ENCODE results near the gene SELPLG. TPM values are rescaled to one million over a fixed set of nuclear protein-coding genes. Genes with fewer than 3 reads are reported as not detected.
"Not testable (repeated sequence)": the region's sequence is repeated elsewhere in the genome, so short reads cannot be mapped to it uniquely, and the experiment has no call there.

Gene SELPLG
- total and polyA plus RNA-seq, 4 donors, result 2.1 to 9.6 (median 4.8) TPM

- 95% methylated on average over 25 of the region's 25 CpGs for WGBS
- Histone ChIP-seq H3K9me3 (ENCODE audit: control insufficient read depth in 4 of 4, low read length in 3 of 4) (no peaks in the 10 kb centered on the region), H3K9ac (ENCODE audit: low read depth in 1 of 2, low read length in 2 of 2) (no peak overlapping the region), H3K4me1 (ENCODE audit: control insufficient read depth in 4 of 4, insufficient read depth in 4 of 4, low read length in 3 of 4) (no peaks in the 10 kb centered on the region), H3K4me3 (ENCODE audit: low read depth in 1 of 3, low read length in 3 of 3) (no peak overlapping the region), H3K27ac (ENCODE audit: low read depth in 1 of 2, low read length in 2 of 2) (no peak overlapping the region), H3K36me3 (ENCODE audit: control insufficient read depth in 4 of 4, insufficient read depth in 3 of 4, low read depth in 1 of 4, low read length in 3 of 4) (no peaks in the 10 kb centered on the region), H3K27me3 (ENCODE audit: control insufficient read depth in 4 of 4, insufficient read depth in 4 of 4, low read length in 3 of 4) (no peaks in the 10 kb centered on the region)
- no peak for DNase-seq (ENCODE audit: low spot score)
- TF ChIP-seq EGR1 (IDR thresholded peaks at IDR 0.05; ENCODE audit: low read depth in 2 of 2) (no peak), GABPA (IDR thresholded peaks at IDR 0.05 in 1 of 2, conservative IDR thresholded peaks at IDR 0.05 in 1 of 2) (no peak), MAX (IDR thresholded peaks at IDR 0.05) (no peak), JUND (IDR thresholded peaks at IDR 0.05) (no peak), TAF1 (conservative IDR thresholded peaks at IDR 0.05) (no peak), HNF4A (conservative IDR thresholded peaks at IDR 0.05) (no peak), SP1 (IDR thresholded peaks at IDR 0.05) (no peak), FOXA2 (IDR thresholded peaks at IDR 0.05) (no peak), NR2F2 (IDR thresholded peaks at IDR 0.05) (no peak), ATF3 (IDR thresholded peaks at IDR 0.05) (no peak), FOXA1 (IDR thresholded peaks at IDR 0.05) (no peak), RXRA (IDR thresholded peaks at IDR 0.05) (no peak), RAD21 (IDR thresholded peaks at IDR 0.05) (no peak)
These were observed 41.4 kb downstream of the SELPLG start for GRCh38 chr12:108592033-108592909.

- WGBS, result 87% methylated on average over 22 of the region's 22 CpGs
- TF ChIP-seq SP1 (IDR thresholded peaks at IDR 0.05), result no peak
- no peak for TF ChIP-seq MAX (IDR thresholded peaks at IDR 0.05)
- no peak for TF ChIP-seq REST (IDR thresholded peaks at IDR 0.05)
- TF ChIP-seq NR2F2 (IDR thresholded peaks at IDR 0.05), result no peak
- no peak for TF ChIP-seq HNF4A (conservative IDR thresholded peaks at IDR 0.05)
- no peak for TF ChIP-seq GABPA (IDR thresholded peaks at IDR 0.05 in 1 of 2, conservative IDR thresholded peaks at IDR 0.05 in 1 of 2)
- TF ChIP-seq EGR1 (IDR thresholded peaks at IDR 0.05; ENCODE audit: low read depth in 2 of 2), result no peak
- no peak for TF ChIP-seq FOXA2 (IDR thresholded peaks at IDR 0.05)
- no peak for TF ChIP-seq ATF3 (IDR thresholded peaks at IDR 0.05)
- no peak for TF ChIP-seq TAF1 (conservative IDR thresholded peaks at IDR 0.05)
- TF ChIP-seq JUND (IDR thresholded peaks at IDR 0.05), result no peak
- no peak for TF ChIP-seq RAD21 (IDR thresholded peaks at IDR 0.05)
- TF ChIP-seq HNF4G (IDR thresholded peaks at IDR 0.05), result no peak
- no peak for TF ChIP-seq CTCF (IDR thresholded peaks at IDR 0.05; ENCODE audit: low read depth, low read length, missing input control)
- no peak for TF ChIP-seq RXRA (IDR thresholded peaks at IDR 0.05)
- TF ChIP-seq YY1 (IDR thresholded peaks at IDR 0.05), result no peak
- no peak for DNase-seq (ENCODE audit: low spot score)
- H3K27me3 ChIP-seq (ENCODE audit: control insufficient read depth in 4 of 4, insufficient read depth in 4 of 4, low read length in 3 of 4), result no peaks in the 10 kb centered on the region
- no peak overlapping the region for H3K9ac ChIP-seq (ENCODE audit: low read depth in 1 of 2, low read length in 2 of 2)
- no peaks in the 10 kb centered on the region for H3K36me3 ChIP-seq (ENCODE audit: control insufficient read depth in 4 of 4, insufficient read depth in 3 of 4, low read depth in 1 of 4, low read length in 3 of 4)
- no peaks in the 10 kb centered on the region for H3K4me1 ChIP-seq (ENCODE audit: control insufficient read depth in 4 of 4, insufficient read depth in 4 of 4, low read length in 3 of 4)
- H3K4me3 ChIP-seq (ENCODE audit: low read depth in 1 of 3, low read length in 3 of 3), result no peak overlapping the region
- H3K27ac ChIP-seq (ENCODE audit: low read depth in 1 of 2, low read length in 2 of 2), result no peak overlapping the region
- H3K9me3 ChIP-seq (ENCODE audit: control insufficient read depth in 4 of 4, low read length in 3 of 4), result no peaks in the 10 kb centered on the region
These were observed 42.3 kb downstream of the SELPLG start for GRCh38 chr12:108591267-108591980.

GRCh38 chr12:108590463-108590862 is 43.2 kb downstream of the SELPLG start:
- not testable (repeated sequence) for H3K27ac ChIP-seq (ENCODE audit: low read depth in 1 of 2, low read length in 2 of 2); H3K4me1 ChIP-seq (ENCODE audit: control insufficient read depth in 4 of 4, insufficient read depth in 4 of 4, low read length in 3 of 4); H3K9ac ChIP-seq (ENCODE audit: low read depth in 1 of 2, low read length in 2 of 2); H3K36me3 ChIP-seq (ENCODE audit: control insufficient read depth in 4 of 4, insufficient read depth in 3 of 4, low read depth in 1 of 4, low read length in 3 of 4); DNase-seq (ENCODE audit: low spot score); H3K9me3 ChIP-seq (ENCODE audit: control insufficient read depth in 4 of 4, low read length in 3 of 4); H3K27me3 ChIP-seq (ENCODE audit: control insufficient read depth in 4 of 4, insufficient read depth in 4 of 4, low read length in 3 of 4); H3K4me3 ChIP-seq (ENCODE audit: low read depth in 1 of 3, low read length in 3 of 3)
- WGBS, result 91% methylated on average over 9 of the region's 9 CpGs

All from liver (tissue), 9 donors.